Measurements from ENCODE around the gene MAPKAPK2.

The MAPKAPK2 gene

GRCh38 chr1:206742719-206743383 is 58.1 kb downstream of the MAPKAPK2 start:
- TF ChIP-seq, protein P1, sequence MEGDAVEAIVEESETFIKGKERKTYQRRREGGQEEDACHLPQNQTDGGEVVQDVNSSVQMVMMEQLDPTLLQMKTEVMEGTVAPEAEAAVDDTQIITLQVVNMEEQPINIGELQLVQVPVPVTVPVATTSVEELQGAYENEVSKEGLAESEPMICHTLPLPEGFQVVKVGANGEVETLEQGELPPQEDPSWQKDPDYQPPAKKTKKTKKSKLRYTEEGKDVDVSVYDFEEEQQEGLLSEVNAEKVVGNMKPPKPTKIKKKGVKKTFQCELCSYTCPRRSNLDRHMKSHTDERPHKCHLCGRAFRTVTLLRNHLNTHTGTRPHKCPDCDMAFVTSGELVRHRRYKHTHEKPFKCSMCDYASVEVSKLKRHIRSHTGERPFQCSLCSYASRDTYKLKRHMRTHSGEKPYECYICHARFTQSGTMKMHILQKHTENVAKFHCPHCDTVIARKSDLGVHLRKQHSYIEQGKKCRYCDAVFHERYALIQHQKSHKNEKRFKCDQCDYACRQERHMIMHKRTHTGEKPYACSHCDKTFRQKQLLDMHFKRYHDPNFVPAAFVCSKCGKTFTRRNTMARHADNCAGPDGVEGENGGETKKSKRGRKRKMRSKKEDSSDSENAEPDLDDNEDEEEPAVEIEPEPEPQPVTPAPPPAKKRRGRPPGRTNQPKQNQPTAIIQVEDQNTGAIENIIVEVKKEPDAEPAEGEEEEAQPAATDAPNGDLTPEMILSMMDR (IDR thresholded peaks at IDR 0.05), result no peak

- TF ChIP-seq, protein P1 (IDR thresholded peaks at IDR 0.05), result no peak
Observed at GRCh38 chr1:206744683-206745082, 60.0 kb downstream of the MAPKAPK2 start.

- TF ChIP-seq, protein P1 (IDR thresholded peaks at IDR 0.05), result no peak
Observed at GRCh38 chr1:206745301-206745700, 60.6 kb downstream of the MAPKAPK2 start.

DNA sequence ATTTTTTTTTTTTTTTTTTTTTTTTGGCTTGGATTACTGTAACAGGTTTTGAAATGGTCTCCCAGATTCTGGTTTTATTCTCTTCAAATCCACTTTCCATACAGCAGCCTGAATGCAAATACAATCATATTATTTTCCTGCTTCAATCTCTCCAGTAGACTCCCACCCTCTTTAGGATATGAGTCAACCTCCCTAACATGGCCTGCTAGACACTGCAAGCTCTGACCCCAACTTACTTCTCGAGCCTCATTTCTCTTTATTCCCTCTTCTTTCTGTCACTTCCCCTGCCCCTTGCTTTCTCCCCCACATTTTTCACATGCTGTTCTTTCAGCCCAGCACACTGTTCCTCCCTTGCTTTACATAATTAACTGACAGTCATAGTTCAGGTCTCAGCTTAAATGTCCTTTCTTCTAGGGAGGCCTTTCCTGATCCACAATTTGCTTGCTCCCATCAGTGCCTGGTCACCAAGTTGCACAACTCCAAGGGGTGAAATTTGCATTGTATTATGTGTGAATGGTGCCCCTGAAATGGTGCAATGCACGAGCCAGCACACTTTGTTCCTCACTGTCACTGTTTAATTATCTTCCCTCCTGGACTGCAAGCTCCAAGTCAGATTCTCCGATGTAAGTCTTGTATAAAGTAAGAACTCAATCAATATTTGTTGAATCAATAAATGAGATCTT is 63.8 kb downstream of the MAPKAPK2 start:
- TF ChIP-seq, protein P1 (IDR thresholded peaks at IDR 0.05), result no peak

DNA sequence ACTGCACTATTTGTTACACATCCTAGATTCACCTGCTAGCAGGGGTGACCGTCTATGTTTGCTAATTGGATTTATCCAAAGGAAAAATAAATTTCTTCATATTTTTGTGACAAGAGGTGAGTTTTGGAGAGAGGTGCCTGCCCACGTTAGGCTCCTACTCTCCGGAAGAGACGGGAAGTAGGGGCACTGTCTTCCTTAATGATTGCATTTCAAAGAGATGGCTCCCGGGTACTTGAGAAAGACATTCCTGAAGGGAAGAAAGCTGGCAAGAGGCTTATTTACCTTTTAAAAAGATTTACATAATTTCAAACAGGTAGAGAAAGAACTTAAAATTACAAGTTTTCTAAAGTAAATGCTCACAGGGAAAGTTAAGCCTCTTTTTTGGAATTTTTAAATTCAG is 67.2 kb downstream of the MAPKAPK2 start:
- TF ChIP-seq, protein P1 (IDR thresholded peaks at IDR 0.05), result no peak

- TF ChIP-seq, protein P1 (IDR thresholded peaks at IDR 0.05), result no peak
Observed at GRCh38 chr1:206752481-206752880, 67.8 kb downstream of the MAPKAPK2 start.

GRCh38 chr1:206753141-206753540 is 68.4 kb downstream of the MAPKAPK2 start:
- TF ChIP-seq, protein P1 (IDR thresholded peaks at IDR 0.05), result no peak

Data from LNCAP (cell line).